Neural cell (in vitro differentiated cells): ENCODE data around the gene MPIG6B. TPM values are rescaled to one million over a fixed set of nuclear protein-coding genes. Genes with fewer than 3 reads are reported as not detected.

Source experiments
- H2AFZ ChIP-seq: fragments of 200-600, 300-800 bp; sonication (generic), shearing (Covaris generic); 2 replicates; pipeline ENCODE4 v1.6.0; 2014; ENCODE audit warnings: low read depth, mild to moderate bottlenecking, antibody characterized with exemption, low read length, moderate library complexity
- H3F3A ChIP-seq: fragments of 200-600 bp; shearing (Covaris generic); 2 replicates; pipeline ENCODE4 v1.6.1; 2016; ENCODE audit warnings: mild to moderate bottlenecking, moderate library complexity, mixed read lengths, antibody characterized with exemption, low read length; ENCODE audit not compliant: insufficient read depth, poor library complexity, severe bottlenecking
- H3K27ac ChIP-seq: fragments of 200-600, 300-800 bp; sonication (generic), shearing (Covaris generic); 2 replicates; pipeline ENCODE4 v1.5.1; 2014; ENCODE audit warnings: mild to moderate bottlenecking, low read length, moderate library complexity
- H3K27me3 ChIP-seq: fragments of 300-800, 200-600 bp; sonication (generic), shearing (Covaris generic); 2 replicates; pipeline ENCODE4 v1.6.0; 2014; ENCODE audit warnings: mild to moderate bottlenecking, low read depth, low read length, moderate library complexity; ENCODE audit not compliant: insufficient read depth
- H3K36me3 ChIP-seq: fragments of 300-800, 200-600 bp; sonication (generic), shearing (Covaris generic); 2 replicates; pipeline ENCODE4 v1.5.1; 2014; ENCODE audit warnings: mild to moderate bottlenecking, antibody characterized with exemption, low read length, moderate library complexity; ENCODE audit not compliant: insufficient read depth
- H3K4me2 ChIP-seq: fragments of 300-800, 200-600 bp; sonication (generic), shearing (Covaris generic); 2 replicates; pipeline ENCODE4 v1.6.0; 2014; ENCODE audit warnings: mild to moderate bottlenecking, low read length
- H3K4me3 ChIP-seq: fragments of 300-800, 200-600 bp; sonication (generic), shearing (Covaris generic); 2 replicates; pipeline ENCODE4 v1.5.1; 2014; ENCODE audit warnings: mild to moderate bottlenecking, low read length, moderate library complexity
- H3K79me2 ChIP-seq: fragments of 200-600 bp; shearing (Covaris generic); replicated peaks from 2 replicates; pipeline ENCODE4 v1.6.0; 2014; ENCODE audit warnings: mild to moderate bottlenecking, low read length, moderate library complexity; ENCODE audit not compliant: insufficient read depth
- H3K9ac ChIP-seq: fragments of 300-800, 200-600 bp; sonication (generic), shearing (Covaris generic); 2 replicates; pipeline ENCODE4 v1.6.1; 2016; ENCODE audit warnings: mild to moderate bottlenecking, low read length, mixed read lengths
- H3K9me2 ChIP-seq: fragments of 200-600 bp; shearing (Covaris generic); 2 replicates; pipeline ENCODE4 v1.6.1; 2016; ENCODE audit warnings: mild to moderate bottlenecking, low read length, mixed read lengths; ENCODE audit not compliant: insufficient read depth
- H3K9me3 ChIP-seq: fragments of 200-600, 300-800 bp; sonication (generic), shearing (Covaris generic); 2 replicates; pipeline ENCODE4 v1.6.1; 2016; ENCODE audit warnings: mild to moderate bottlenecking, mixed run types, low read length, moderate library complexity, mixed read lengths
- H4K20me1 ChIP-seq: fragments of 200-600 bp; shearing (Covaris generic); 2 replicates; pipeline ENCODE4 v1.6.1; 2016; ENCODE audit warnings: mild to moderate bottlenecking, mixed run types; ENCODE audit not compliant: insufficient read depth
- CTCF ChIP-seq: fragments of 450-650 bp; IDR thresholded peaks from 2 replicates; pipeline ENCODE4 v1.5.1; 2014; ENCODE audit warnings: antibody characterized with exemption, mild to moderate bottlenecking, moderate library complexity; ENCODE audit not compliant: poor library complexity, severe bottlenecking
- EP300 ChIP-seq: fragments of 450-650 bp; conservative IDR thresholded peaks from 2 replicates; pipeline ENCODE4 v1.6.1; 2014; ENCODE audit warnings: antibody characterized with exemption, mild to moderate bottlenecking, moderate library complexity; ENCODE audit not compliant: poor library complexity, severe bottlenecking
- EZH2 ChIP-seq: fragments of 200-600, 300-800 bp; shearing (Covaris generic), sonication (generic); IDR thresholded peaks from 2 replicates; pipeline ENCODE4 v1.6.1; 2014; ENCODE audit warnings: antibody characterized with exemption, low read length, borderline replicate concordance, mild to moderate bottlenecking; ENCODE audit not compliant: insufficient read depth, poor library complexity, severe bottlenecking
- MXI1 ChIP-seq: fragments of 450-650 bp; conservative IDR thresholded peaks from 2 replicates; pipeline ENCODE4 v1.6.1; 2014; ENCODE audit warnings: antibody characterized with exemption, mild to moderate bottlenecking; ENCODE audit not compliant: poor library complexity, severe bottlenecking
- POLR2AphosphoS5 ChIP-seq: IDR thresholded peaks from 2 replicates; pipeline ENCODE4 v1.6.1; 2012
- RAD21 ChIP-seq: fragments of 450-650 bp; conservative IDR thresholded peaks from 2 replicates; pipeline ENCODE4 v1.6.1; 2014; ENCODE audit warnings: antibody characterized with exemption, mild to moderate bottlenecking, moderate library complexity
- REST ChIP-seq: IDR thresholded peaks from 2 replicates; pipeline ENCODE4 v1.6.1; 2012; ENCODE audit warnings: borderline replicate concordance
- SMC3 ChIP-seq: fragments of 450-650 bp; conservative IDR thresholded peaks from 2 replicates; pipeline ENCODE4 v1.6.1; 2014; ENCODE audit warnings: antibody characterized with exemption, mild to moderate bottlenecking, moderate library complexity; ENCODE audit not compliant: poor library complexity
- TAF1 ChIP-seq: IDR thresholded peaks from 2 replicates; pipeline ENCODE4 v1.6.1; 2012; ENCODE audit warnings: low read depth
- polyA plus RNA-seq: library from polyadenylated mRNA; depleted of rRNA; stranded (reverse); fragments of >200 nt; gene quantifications from 2 replicates; pipeline ENCODE4 v1.2.3, GENCODE V29; 2014

Gene MPIG6B
- polyA plus RNA-seq, 1 donor from 2014 or later: not detected

- TF ChIP-seq CTCF (no peak), TAF1 (no peak), MXI1 (no peak), SMC3 (no peak), REST (no peak), POLR2AphosphoS5 (no peak), EZH2 (no peak), EP300 (no peak), RAD21 (no peak)
- Histone ChIP-seq H3K4me2 (peak within 1 kb of the TSS; percentile 92), H3K9ac (peak within 1 kb of the TSS; percentile 96), H3F3A (no peaks in the 10 kb centered on the region), H3K9me2 (no peaks in the 10 kb centered on the region), H3K27ac (peak within 1 kb of the TSS; percentile 76), H4K20me1 (no peaks in the 10 kb centered on the region), H3K79me2 (peaks cover 24% of the 10 kb centered on the region), H3K4me3 (peak within 1 kb of the TSS; percentile 92), H2AFZ (peak within 1 kb of the TSS; percentile 97), H3K27me3 (no peaks in the 10 kb centered on the region), H3K36me3 (no peaks in the 10 kb centered on the region), H3K9me3 (no peaks in the 10 kb centered on the region)
Measured at GRCh38 chr6:31728767-31729514, 5.8 kb downstream of the MPIG6B start, which contains the start of gene DDAH2. Gene DDAH2, minus strand, starts transcription at chr6:31729299. Its CDS starts 138 bp downstream, at chr6:31729161.

- Histone ChIP-seq H4K20me1 (no peaks in the 10 kb centered on the region), H3K36me3 (no peaks in the 10 kb centered on the region), H3K27ac (peak overlapping the region; percentile 76), H3F3A (no peaks in the 10 kb centered on the region), H3K4me3 (peak overlapping the region; percentile 92), H3K9ac (peak overlapping the region; percentile 96), H3K9me3 (no peaks in the 10 kb centered on the region), H3K4me2 (peak overlapping the region; percentile 92), H3K27me3 (no peaks in the 10 kb centered on the region), H3K79me2 (peaks cover 24% of the 10 kb centered on the region), H2AFZ (peak overlapping the region; percentile 97), H3K9me2 (no peaks in the 10 kb centered on the region)
- TF ChIP-seq EZH2 (no peak), EP300 (peak; percentile 15), POLR2AphosphoS5 (no peak), SMC3 (peak; percentile 80), MXI1 (peak; percentile 52), CTCF (peak; percentile 95), REST (peak; percentile 0), TAF1 (no peak), RAD21 (peak; percentile 84)
Measured at GRCh38 chr6:31729515-31729978, 6.4 kb downstream of the MPIG6B start.
